Uterus (tissue), 4 donors: ENCODE data around the gene SKAP2. TPM values are rescaled to one million over a fixed set of nuclear protein-coding genes. Genes with fewer than 3 reads are reported as not detected.

Experiments used
- DNase-seq, 2 donors: peaks; one replicate each; pipeline ENCODE4 v3.0.0-alpha.2; 2019 to 2020
- H3K27ac ChIP-seq, 2 donors: fragments of 200-600 bp; sonication (generic); 1 replicate in 1 of 2; 2 replicates in 1 of 2; pipeline ENCODE4 v1.5.1; 2016 to 2018
- H3K27me3 ChIP-seq, 2 donors: fragments of 200-600 bp; sonication (generic); one replicate each; pipeline ENCODE4 v1.5.1; 2018 to 2019; ENCODE audit warnings: control low read depth in 1 of 2
- H3K36me3 ChIP-seq, 2 donors: fragments of 200-600 bp; sonication (generic); one replicate each; pipeline ENCODE4 v1.5.1; 2019; ENCODE audit warnings: control low read depth in 1 of 2
- H3K4me1 ChIP-seq, 2 donors: fragments of 200-600 bp; sonication (generic); one replicate each; pipeline ENCODE4 v1.5.1; 2018 to 2019; ENCODE audit warnings: control low read depth in 1 of 2
- H3K4me3 ChIP-seq, 2 donors: fragments of 200-600 bp; sonication (generic); 1 replicate in 1 of 2; 2 replicates in 1 of 2; pipeline ENCODE4 v1.5.1; 2018 to 2019; ENCODE audit warnings: mild to moderate bottlenecking in 1 of 2
- H3K9me3 ChIP-seq, 2 donors: fragments of 200-600 bp; sonication (generic); one replicate each; pipeline ENCODE4 v1.5.1; 2019; ENCODE audit warnings: control low read depth in 1 of 2
- CTCF ChIP-seq, 4 experiments: fragments of 200-600 bp in 2 of 4; fragments of 450-650 bp in 2 of 4; sonication (generic) in 2 of 4; IDR thresholded peaks; one replicate each; pipeline ENCODE4 v1.5.1; 2016 to 2019; ENCODE audit warnings: antibody characterized with exemption in 4 of 4, mild to moderate bottlenecking in 2 of 4, moderate library complexity in 1 of 4
- POLR2A ChIP-seq, 2 donors: fragments of 450-650 bp; IDR thresholded peaks; one replicate each; pipeline ENCODE4 v1.6.1; 2016; ENCODE audit warnings: antibody characterized with exemption in 2 of 2, mild to moderate bottlenecking in 1 of 2, moderate library complexity in 1 of 2
- intact Hi-C: fragments of 100-400 bp; cut with DNase I; formaldehyde crosslinking; loops from one replicate; pipeline ENCODE4 v1.15.1; 2023; ENCODE audit warnings: low total_unique reads
- total RNA-seq, 4 donors: library from RNA; depleted of rRNA in 3 of 4; stranded (reverse); fragments of >200 nt in 3 of 4; gene quantifications; one replicate each; pipeline versions ENCODE4 v1.1.0 to v1.2.4, GENCODE V29; 2014 to 2023
- donor health status: DM: yes; HTN: yes; CAD: no.

Gene SKAP2
- total RNA-seq, 4 donors from 2014 or later: 3.3 to 50.6 (median 12.6) TPM

- intact Hi-C loops: no loop called here
- H3K9me3 ChIP-seq: no peaks in the 10 kb centered on the region
- TF ChIP-seq CTCF (IDR thresholded peaks at IDR 0.05): no peak
- TF ChIP-seq POLR2A (IDR thresholded peaks at IDR 0.05): no peak
- no peak overlapping the region for H3K4me3 ChIP-seq
- H3K27me3 ChIP-seq: no peaks in the 10 kb centered on the region
- H3K36me3 ChIP-seq: no peaks in the 10 kb centered on the region
- H3K27ac ChIP-seq: no peak overlapping the region
- DNase-seq: no peak
- H3K4me1 ChIP-seq: no peaks in the 10 kb centered on the region
Measured at GRCh38 chr7:26900251-26900650, 35.9 kb upstream of the SKAP2 start.

GRCh38 chr7:26899519-26899918, 35.1 kb upstream of the SKAP2 start:
- no peak for DNase-seq
- Histone ChIP-seq H3K36me3 (no peaks in the 10 kb centered on the region), H3K4me3 (no peak overlapping the region), H3K27ac (no peak overlapping the region), H3K27me3 (no peaks in the 10 kb centered on the region), H3K4me1 (no peaks in the 10 kb centered on the region), H3K9me3 (no peaks in the 10 kb centered on the region)
- no peak for TF ChIP-seq POLR2A (IDR thresholded peaks at IDR 0.05)
- no peak for TF ChIP-seq CTCF (IDR thresholded peaks at IDR 0.05)
- intact Hi-C loops: no loop called here

- no peak overlapping the region for H3K4me3 ChIP-seq
- H3K9me3 ChIP-seq: no peaks in the 10 kb centered on the region
- no peaks in the 10 kb centered on the region for H3K4me1 ChIP-seq
- no peaks in the 10 kb centered on the region for H3K36me3 ChIP-seq
- TF ChIP-seq POLR2A (IDR thresholded peaks at IDR 0.05) (no peak), CTCF (IDR thresholded peaks at IDR 0.05) (no peak)
- H3K27me3 ChIP-seq: no peaks in the 10 kb centered on the region
- DNase-seq: no peak
- intact Hi-C loops: no loop called here
- H3K27ac ChIP-seq: no peak overlapping the region
Measured at GRCh38 chr7:26898891-26899290, 34.5 kb upstream of the SKAP2 start.

GRCh38 chr7:26897928-26898327, 33.5 kb upstream of the SKAP2 start:
- intact Hi-C loops: no loop called here
- H3K27me3 ChIP-seq: no peaks in the 10 kb centered on the region
- no peaks in the 10 kb centered on the region for H3K9me3 ChIP-seq
- H3K4me1 ChIP-seq: no peaks in the 10 kb centered on the region
- H3K36me3 ChIP-seq: no peaks in the 10 kb centered on the region
- H3K27ac ChIP-seq: no peak overlapping the region
- no peak for DNase-seq
- TF ChIP-seq POLR2A (IDR thresholded peaks at IDR 0.05): no peak
- TF ChIP-seq CTCF (IDR thresholded peaks at IDR 0.05): no peak
- no peak overlapping the region for H3K4me3 ChIP-seq

- H3K27ac ChIP-seq: no peak overlapping the region
- H3K36me3 ChIP-seq: no peaks in the 10 kb centered on the region
- no peak for TF ChIP-seq CTCF (IDR thresholded peaks at IDR 0.05)
- no peak for TF ChIP-seq POLR2A (IDR thresholded peaks at IDR 0.05)
- intact Hi-C loops: no loop called here
- H3K4me1 ChIP-seq: no peaks in the 10 kb centered on the region
- H3K27me3 ChIP-seq: no peaks in the 10 kb centered on the region
- no peak for DNase-seq
- no peak overlapping the region for H3K4me3 ChIP-seq
- no peaks in the 10 kb centered on the region for H3K9me3 ChIP-seq
Measured at GRCh38 chr7:26891400-26892350, 27.3 kb upstream of the SKAP2 start.
